Osteocyte (in vitro differentiated cells): ENCODE data around the gene GADL1. TPM values are rescaled to one million over a fixed set of nuclear protein-coding genes. Genes with fewer than 3 reads are reported as not detected.

Source experiments
- DNase-seq: peaks from one replicate; pipeline ENCODE4 v3.0.0; 2021; ENCODE audit warnings: mixed read lengths; ENCODE audit not compliant: unreplicated experiment; ENCODE audit errors: extremely low spot score
- H3K27ac Mint-ChIP-seq: one replicate; pipeline ENCODE4 v1.8.0; 2021; ENCODE audit warnings: mild to moderate bottlenecking, mixed read lengths; ENCODE audit not compliant: unreplicated experiment
- H3K27me3 Mint-ChIP-seq: one replicate; pipeline ENCODE4 v1.8.0; 2021; ENCODE audit warnings: mixed read lengths; ENCODE audit not compliant: unreplicated experiment
- H3K36me3 Mint-ChIP-seq: one replicate; pipeline ENCODE4 v1.8.0; 2021; ENCODE audit warnings: mixed read lengths; ENCODE audit not compliant: unreplicated experiment
- H3K4me1 Mint-ChIP-seq: one replicate; pipeline ENCODE4 v1.8.0; 2021; ENCODE audit warnings: mixed read lengths; ENCODE audit not compliant: unreplicated experiment
- H3K4me3 Mint-ChIP-seq: one replicate; pipeline ENCODE4 v1.8.0; 2021; ENCODE audit warnings: mild to moderate bottlenecking, moderate library complexity, mixed read lengths; ENCODE audit not compliant: unreplicated experiment
- H3K9me3 Mint-ChIP-seq: one replicate; pipeline ENCODE4 v1.8.0; 2021; ENCODE audit warnings: mixed read lengths; ENCODE audit not compliant: unreplicated experiment
- CTCF ChIP-seq: fragments of 200-600 bp; sonication (generic); IDR thresholded peaks from 2 replicates; pipeline ENCODE4 v1.5.0; 2021; ENCODE audit warnings: antibody characterized with exemption, mild to moderate bottlenecking, moderate library complexity
- total RNA-seq: library from RNA; stranded (reverse); gene quantifications from 2 replicates; pipeline ENCODE4 v1.2.1, GENCODE V29; 2021

GADL1 gene
- total RNA-seq, 1 donor from 2014 or later = not detected

GRCh38 chr3:30738605-30739004, 155.9 kb downstream of the GADL1 start:
- TF ChIP-seq CTCF = no peak
- Mint-ChIP-seq H3K27me3 (no peaks in the 10 kb centered on the region), H3K27ac (no peak overlapping the region), H3K36me3 (no peaks in the 10 kb centered on the region), H3K9me3 (no peaks in the 10 kb centered on the region), H3K4me1 (peaks cover 5% of the 10 kb centered on the region), H3K4me3 (no peak overlapping the region)
- DNase-seq = no peak

- H3K4me3 Mint-ChIP-seq = no peak overlapping the region
- H3K27ac Mint-ChIP-seq = no peak overlapping the region
- TF ChIP-seq CTCF = no peak
- no peaks in the 10 kb centered on the region for H3K27me3 Mint-ChIP-seq
- no peaks in the 10 kb centered on the region for H3K36me3 Mint-ChIP-seq
- DNase-seq = no peak
- no peaks in the 10 kb centered on the region for H3K9me3 Mint-ChIP-seq
- H3K4me1 Mint-ChIP-seq = peaks cover under 1% of the 10 kb centered on the region
Measured at GRCh38 chr3:30737743-30738499, 156.5 kb downstream of the GADL1 start.

GRCh38 chr3:30733696-30734095, 160.8 kb downstream of the GADL1 start:
- H3K4me3 Mint-ChIP-seq = no peak overlapping the region
- no peaks in the 10 kb centered on the region for H3K9me3 Mint-ChIP-seq
- no peak for TF ChIP-seq CTCF
- DNase-seq = no peak
- no peaks in the 10 kb centered on the region for H3K4me1 Mint-ChIP-seq
- no peak overlapping the region for H3K27ac Mint-ChIP-seq
- H3K27me3 Mint-ChIP-seq = no peaks in the 10 kb centered on the region
- H3K36me3 Mint-ChIP-seq = no peaks in the 10 kb centered on the region

- H3K36me3 Mint-ChIP-seq = no peaks in the 10 kb centered on the region
- no peaks in the 10 kb centered on the region for H3K4me1 Mint-ChIP-seq
- H3K9me3 Mint-ChIP-seq = no peaks in the 10 kb centered on the region
- DNase-seq = no peak
- no peak overlapping the region for H3K27ac Mint-ChIP-seq
- no peak for TF ChIP-seq CTCF
- H3K27me3 Mint-ChIP-seq = no peaks in the 10 kb centered on the region
- no peak overlapping the region for H3K4me3 Mint-ChIP-seq
Measured at GRCh38 chr3:30733209-30733608, 161.3 kb downstream of the GADL1 start.

- Mint-ChIP-seq H3K27ac (no peak overlapping the region), H3K27me3 (no peaks in the 10 kb centered on the region), H3K9me3 (no peaks in the 10 kb centered on the region), H3K4me3 (no peak overlapping the region), H3K36me3 (no peaks in the 10 kb centered on the region), H3K4me1 (no peaks in the 10 kb centered on the region)
- DNase-seq = no peak
- no peak for TF ChIP-seq CTCF
Measured at GRCh38 chr3:30730967-30731366, 163.5 kb downstream of the GADL1 start.
